DOHH2 (cell line): ENCODE measurements around the gene PNPLA7.

Experiments
- H3F3A ChIP-seq: fragments of 200-600 bp; sonication (generic), shearing (Covaris generic); 2 replicates; pipeline ENCODE4 v1.6.0; 2016; ENCODE audit warnings: antibody characterized with exemption, mild to moderate bottlenecking; ENCODE audit not compliant: control insufficient read depth, insufficient read depth
- H3K27ac ChIP-seq: fragments of 200-600 bp; sonication (generic); 2 replicates; pipeline ENCODE4 v1.5.1; 2014; ENCODE audit warnings: low read depth, mild to moderate bottlenecking, low read length, moderate library complexity
- H3K27me3 ChIP-seq: fragments of 200-600 bp; sonication (generic); 2 replicates; pipeline ENCODE4 v1.6.1; 2014; ENCODE audit warnings: mild to moderate bottlenecking, low read length, mixed read lengths; ENCODE audit not compliant: control insufficient read depth
- H3K36me3 ChIP-seq: fragments of 200-600 bp; sonication (generic); 2 replicates; pipeline ENCODE4 v1.6.1; 2014; ENCODE audit warnings: mild to moderate bottlenecking, low read length, moderate library complexity, mixed read lengths; ENCODE audit not compliant: control insufficient read depth
- H3K4me1 ChIP-seq: fragments of 200-600 bp; sonication (generic); 2 replicates; pipeline ENCODE4 v1.6.1; 2014; ENCODE audit warnings: mild to moderate bottlenecking, low read length, mixed read lengths; ENCODE audit not compliant: control insufficient read depth
- H3K4me2 ChIP-seq: fragments of 200-600 bp; sonication (generic); 2 replicates; pipeline ENCODE4 v1.6.0; 2014; ENCODE audit warnings: mild to moderate bottlenecking, low read length, moderate library complexity
- H3K4me3 ChIP-seq: fragments of 200-600 bp; sonication (generic); 2 replicates; pipeline ENCODE4 v1.5.1; 2014; ENCODE audit warnings: mild to moderate bottlenecking, low read length, mixed read lengths
- H3K79me2 ChIP-seq: fragments of 200-600 bp; sonication (generic); 2 replicates; pipeline ENCODE4 v1.6.1; 2014; ENCODE audit warnings: mild to moderate bottlenecking, low read length, mixed read lengths; ENCODE audit not compliant: control insufficient read depth
- H3K9me2 ChIP-seq: fragments of 200-600 bp; sonication (generic); replicated peaks from 2 replicates; pipeline ENCODE4 v1.6.1; 2014; ENCODE audit warnings: mild to moderate bottlenecking, low read length, mixed read lengths; ENCODE audit not compliant: control insufficient read depth
- H3K9me3 ChIP-seq: fragments of 200-600 bp; sonication (generic); 2 replicates; pipeline ENCODE4 v1.6.1; 2014; ENCODE audit warnings: antibody characterized with exemption, low read length, mixed read lengths; ENCODE audit not compliant: control insufficient read depth, insufficient read depth
- H4K20me1 ChIP-seq: fragments of 200-600 bp; sonication (generic); 2 replicates; pipeline ENCODE4 v1.6.0; 2014; ENCODE audit warnings: low read depth, mild to moderate bottlenecking, antibody characterized with exemption, low read length, moderate library complexity; ENCODE audit not compliant: control insufficient read depth, insufficient read depth
- CTCF ChIP-seq: fragments of 200-600 bp; sonication (generic); IDR thresholded peaks from one replicate; pipeline ENCODE4 v1.5.1; 2014; ENCODE audit warnings: antibody characterized with exemption, mild to moderate bottlenecking, low read depth, low read length; ENCODE audit not compliant: poor library complexity, severe bottlenecking
- EZH2phosphoT487 ChIP-seq: fragments of 200-600 bp; sonication (generic); IDR thresholded peaks from 2 replicates; pipeline ENCODE4 v1.6.1; 2017; ENCODE audit warnings: borderline replicate concordance, mild to moderate bottlenecking, antibody characterized with exemption, low read length, moderate library complexity, mixed read lengths

Gene PNPLA7

DNA sequence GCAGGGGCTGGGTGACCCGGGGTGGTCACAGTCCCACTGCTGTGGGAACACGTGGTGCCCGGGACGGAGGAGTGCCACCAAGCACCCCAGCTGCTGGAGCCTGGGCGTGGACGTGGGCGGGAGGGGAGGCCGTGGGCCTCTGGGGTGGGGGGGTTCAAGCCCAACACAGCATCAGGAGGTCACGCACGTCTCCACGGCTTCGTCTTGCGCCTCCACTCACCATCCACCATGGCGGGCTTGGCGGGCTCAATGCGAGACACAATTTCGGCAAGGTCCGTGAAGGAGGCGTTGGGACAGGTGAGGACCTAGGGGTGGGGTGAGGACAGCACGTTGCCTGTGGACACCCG is 88.9 kb downstream of the PNPLA7 start:
- Histone ChIP-seq H3K4me2 (peak overlapping the region; percentile 62), H3K4me3 (peak overlapping the region; percentile 78), H3K79me2 (peaks cover 20% of the 10 kb centered on the region), H3K27ac (peak overlapping the region; percentile 82), H3K27me3 (no peaks in the 10 kb centered on the region), H3K9me3 (no peaks in the 10 kb centered on the region), H3K36me3 (peaks cover 24% of the 10 kb centered on the region), H3K4me1 (peaks cover 65% of the 10 kb centered on the region), H3F3A (no peaks in the 10 kb centered on the region), H4K20me1 (no peaks in the 10 kb centered on the region; the same call in 1 of the 2 replicates), H3K9me2 (no peaks in the 10 kb centered on the region)
- TF ChIP-seq CTCF, result no peak
- TF ChIP-seq EZH2phosphoT487, result no peak

DNA sequence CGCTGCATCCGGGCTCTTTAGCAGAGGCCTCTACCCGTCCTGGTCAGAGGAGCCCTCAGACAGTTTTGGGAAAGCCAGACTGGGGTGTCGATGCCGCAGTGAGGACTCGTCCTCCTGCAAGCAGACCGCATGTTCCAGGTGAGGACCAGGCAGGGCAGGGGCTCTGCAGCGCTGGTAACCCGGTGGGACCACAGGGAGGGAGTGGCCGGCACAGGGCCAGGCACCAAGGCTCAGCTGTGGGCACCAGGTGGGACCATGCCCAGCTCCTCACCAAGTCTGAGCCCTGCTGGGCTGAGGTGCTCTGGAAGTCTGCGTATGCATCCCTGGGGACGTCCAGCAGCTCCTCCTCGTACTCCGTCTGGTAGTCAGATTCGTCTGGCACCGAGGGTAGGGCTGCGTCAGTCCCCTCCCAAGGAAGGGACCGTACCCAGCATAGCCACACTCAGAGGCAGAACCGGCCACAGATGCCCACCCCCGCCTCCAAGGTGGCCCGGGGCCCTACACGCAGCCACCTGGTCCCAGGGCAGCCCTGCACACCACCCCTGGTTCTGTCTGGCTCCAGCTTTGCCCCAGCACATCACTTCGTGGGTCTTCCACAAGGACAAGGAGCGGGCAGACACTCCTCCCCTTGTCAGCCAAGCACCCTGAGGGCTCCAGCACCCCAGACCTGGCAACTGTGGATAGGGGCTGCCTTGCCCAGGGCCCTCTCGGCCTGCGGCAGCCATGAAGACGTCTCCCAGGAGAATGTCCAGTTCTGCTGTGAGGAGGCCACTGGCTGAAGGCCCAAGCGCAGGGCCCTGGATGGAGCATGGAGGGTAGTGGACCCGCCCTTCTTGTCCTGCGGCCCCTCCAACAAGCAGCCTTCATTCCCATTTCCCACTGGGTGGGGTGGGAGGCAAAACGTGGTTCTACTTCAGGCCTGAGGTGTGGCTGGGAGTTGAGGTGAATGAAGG is 89.6 kb downstream of the PNPLA7 start:
- Histone ChIP-seq H3F3A (no peaks in the 10 kb centered on the region), H3K9me3 (no peaks in the 10 kb centered on the region), H3K9me2 (no peaks in the 10 kb centered on the region), H3K4me2 (peak overlapping the region; percentile 62), H3K36me3 (peaks cover 31% of the 10 kb centered on the region), H3K4me1 (peaks cover 72% of the 10 kb centered on the region), H3K27me3 (no peaks in the 10 kb centered on the region), H4K20me1 (no peaks in the 10 kb centered on the region; the same call in 1 of the 2 replicates), H3K27ac (peak overlapping the region; percentile 82; the same call in 1 of the 2 replicates), H3K4me3 (peak overlapping the region; percentile 88), H3K79me2 (peaks cover 20% of the 10 kb centered on the region)
- no peak for TF ChIP-seq EZH2phosphoT487

- peak overlapping the region; percentile 22 for H3K27ac ChIP-seq
- no peak for TF ChIP-seq CTCF
- TF ChIP-seq EZH2phosphoT487, result no peak
- H3K4me1 ChIP-seq, result peaks cover 80% of the 10 kb centered on the region
- no peaks in the 10 kb centered on the region for H3K9me2 ChIP-seq
- peaks cover 20% of the 10 kb centered on the region for H3K79me2 ChIP-seq
- H3K4me3 ChIP-seq, result peak overlapping the region; percentile 88
- H3K9me3 ChIP-seq, result no peaks in the 10 kb centered on the region
- H3F3A ChIP-seq, result no peaks in the 10 kb centered on the region
- H3K4me2 ChIP-seq, result peak overlapping the region; percentile 62
- no peaks in the 10 kb centered on the region; the same call in 1 of the 2 replicates for H4K20me1 ChIP-seq
- H3K36me3 ChIP-seq, result peaks cover 39% of the 10 kb centered on the region
- H3K27me3 ChIP-seq, result no peaks in the 10 kb centered on the region
Observed at GRCh38 chr9:137459601-137460362, 90.4 kb downstream of the PNPLA7 start.
